Measurements from ENCODE around the gene CEMIP. TPM values are rescaled to one million over a fixed set of nuclear protein-coding genes. Genes with fewer than 3 reads are reported as not detected.

CEMIP gene
- total RNA-seq, 2 experiments from 2014 or later, result not detected

- Histone ChIP-seq H3K4me3 (ENCODE audit: low read depth, low read length, poor library complexity, severe bottlenecking) (no peak overlapping the region), H3K36me3 (ENCODE audit: insufficient read depth, low read length) (no peaks in the 10 kb centered on the region), H3K9me3 (ENCODE audit: low read length) (no peaks in the 10 kb centered on the region), H3K79me2 (ENCODE audit: insufficient read depth, low read depth, low read length) (no peaks in the 10 kb centered on the region), H3K27ac (ENCODE audit: low read depth, low read length, poor library complexity, severe bottlenecking) (no peak overlapping the region), H2AFZ (ENCODE audit: low read length) (no peak overlapping the region), H3K4me2 (ENCODE audit: low read length) (no peak overlapping the region), H4K20me1 (ENCODE audit: insufficient read depth, low read length) (no peaks in the 10 kb centered on the region), H3K9me2 (ENCODE audit: insufficient read depth, low read length) (no peaks in the 10 kb centered on the region), H3K4me1 (ENCODE audit: insufficient read depth, low read length, poor library complexity, severe bottlenecking) (no peaks in the 10 kb centered on the region)
- no TSS peak for BruUV-seq (replicated peaks)
- DNase-seq (ENCODE audit: low spot score), result no peak
- TF ChIP-seq, protein P1, sequence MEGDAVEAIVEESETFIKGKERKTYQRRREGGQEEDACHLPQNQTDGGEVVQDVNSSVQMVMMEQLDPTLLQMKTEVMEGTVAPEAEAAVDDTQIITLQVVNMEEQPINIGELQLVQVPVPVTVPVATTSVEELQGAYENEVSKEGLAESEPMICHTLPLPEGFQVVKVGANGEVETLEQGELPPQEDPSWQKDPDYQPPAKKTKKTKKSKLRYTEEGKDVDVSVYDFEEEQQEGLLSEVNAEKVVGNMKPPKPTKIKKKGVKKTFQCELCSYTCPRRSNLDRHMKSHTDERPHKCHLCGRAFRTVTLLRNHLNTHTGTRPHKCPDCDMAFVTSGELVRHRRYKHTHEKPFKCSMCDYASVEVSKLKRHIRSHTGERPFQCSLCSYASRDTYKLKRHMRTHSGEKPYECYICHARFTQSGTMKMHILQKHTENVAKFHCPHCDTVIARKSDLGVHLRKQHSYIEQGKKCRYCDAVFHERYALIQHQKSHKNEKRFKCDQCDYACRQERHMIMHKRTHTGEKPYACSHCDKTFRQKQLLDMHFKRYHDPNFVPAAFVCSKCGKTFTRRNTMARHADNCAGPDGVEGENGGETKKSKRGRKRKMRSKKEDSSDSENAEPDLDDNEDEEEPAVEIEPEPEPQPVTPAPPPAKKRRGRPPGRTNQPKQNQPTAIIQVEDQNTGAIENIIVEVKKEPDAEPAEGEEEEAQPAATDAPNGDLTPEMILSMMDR (conservative IDR thresholded peaks at IDR 0.05; ENCODE audit: low read length), result no peak
- TF ChIP-seq EZH2phosphoT487 (IDR thresholded peaks at IDR 0.05; ENCODE audit: borderline replicate concordance, low read depth, low read length), result no peak
- ChIA-PET CTCF (ENCODE audit: unreplicated experiment) (no interaction called here), POLR2A (no interaction called here)
- intact Hi-C loops (cut with micrococcal nuclease; ENCODE audit: unreplicated experiment), result no loop called here
Observed at GRCh38 chr15:80836223-80836622, 57.1 kb downstream of the CEMIP start.

DNA sequence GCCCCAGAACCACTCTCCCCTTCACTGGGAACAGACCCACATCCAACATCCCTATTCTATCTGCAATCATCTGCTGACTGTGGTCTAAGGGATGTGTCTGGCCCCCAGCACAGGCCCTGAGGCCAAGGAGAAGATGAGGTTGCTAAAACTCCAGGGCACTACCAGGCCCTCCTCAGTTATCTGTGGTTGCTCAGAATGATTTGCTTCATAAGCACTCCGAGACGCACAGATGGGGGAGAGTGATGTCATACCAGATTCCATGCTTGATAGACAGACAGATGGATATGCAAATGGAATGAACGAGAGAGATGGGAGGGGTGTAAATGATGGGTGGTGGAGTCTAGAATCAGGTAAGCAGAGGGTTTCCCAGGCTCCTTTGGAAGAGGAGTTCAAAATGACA lies 57.8 kb downstream of the CEMIP start:
- no peak for DNase-seq (ENCODE audit: low spot score)
- Histone ChIP-seq H3K36me3 (ENCODE audit: insufficient read depth, low read length) (no peaks in the 10 kb centered on the region), H4K20me1 (ENCODE audit: insufficient read depth, low read length) (no peaks in the 10 kb centered on the region), H3K9me3 (ENCODE audit: low read length) (no peaks in the 10 kb centered on the region), H3K9me2 (ENCODE audit: insufficient read depth, low read length) (no peaks in the 10 kb centered on the region), H2AFZ (ENCODE audit: low read length) (no peak overlapping the region), H3K4me2 (ENCODE audit: low read length) (no peak overlapping the region), H3K4me1 (ENCODE audit: insufficient read depth, low read length, poor library complexity, severe bottlenecking) (no peaks in the 10 kb centered on the region), H3K79me2 (ENCODE audit: insufficient read depth, low read depth, low read length) (no peaks in the 10 kb centered on the region), H3K4me3 (ENCODE audit: low read depth, low read length, poor library complexity, severe bottlenecking) (no peak overlapping the region), H3K27ac (ENCODE audit: low read depth, low read length, poor library complexity, severe bottlenecking) (no peak overlapping the region)
- CTCF ChIA-PET (ENCODE audit: unreplicated experiment), result no interaction called here
- TF ChIP-seq EZH2phosphoT487 (IDR thresholded peaks at IDR 0.05; ENCODE audit: borderline replicate concordance, low read depth, low read length), result no peak
- TF ChIP-seq, protein P1 (conservative IDR thresholded peaks at IDR 0.05; ENCODE audit: low read length), result no peak
- intact Hi-C loops (cut with micrococcal nuclease; ENCODE audit: unreplicated experiment), result no loop called here
- no TSS peak for BruUV-seq (replicated peaks)
- POLR2A ChIA-PET, result no interaction called here

DNA sequence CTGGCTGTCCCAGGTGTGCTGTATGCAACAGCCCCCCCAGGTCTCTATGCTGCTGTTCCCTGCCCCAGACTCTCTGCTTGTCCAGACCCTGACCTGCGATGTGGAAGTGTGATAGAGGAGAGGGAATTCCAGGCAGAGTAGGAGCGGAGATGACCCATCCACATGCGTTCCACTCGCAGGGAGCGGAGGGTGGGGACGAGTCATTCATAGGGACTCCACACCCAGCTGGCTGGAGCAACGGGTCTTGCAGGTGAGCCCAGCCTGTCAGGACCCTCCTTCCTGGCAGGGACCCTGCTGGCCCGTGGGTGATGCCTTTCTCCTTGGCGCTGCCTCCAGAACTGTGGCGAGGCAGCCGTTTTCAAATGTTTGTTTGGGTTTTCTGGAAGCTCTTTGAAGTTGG lies 58.8 kb downstream of the CEMIP start:
- BruUV-seq (replicated peaks), result no TSS peak
- no peaks in the 10 kb centered on the region for H3K4me1 ChIP-seq (ENCODE audit: insufficient read depth, low read length, poor library complexity, severe bottlenecking)
- no peak overlapping the region for H3K27ac ChIP-seq (ENCODE audit: low read depth, low read length, poor library complexity, severe bottlenecking)
- H2AFZ ChIP-seq (ENCODE audit: low read length), result no peak overlapping the region
- intact Hi-C loops (cut with micrococcal nuclease; ENCODE audit: unreplicated experiment), result no loop called here
- no peaks in the 10 kb centered on the region for H3K9me3 ChIP-seq (ENCODE audit: low read length)
- POLR2A ChIA-PET, result no interaction called here
- no peaks in the 10 kb centered on the region for H3K36me3 ChIP-seq (ENCODE audit: insufficient read depth, low read length)
- CTCF ChIA-PET (ENCODE audit: unreplicated experiment), result no interaction called here
- TF ChIP-seq, protein P1 (conservative IDR thresholded peaks at IDR 0.05; ENCODE audit: low read length), result no peak
- no peak for TF ChIP-seq EZH2phosphoT487 (IDR thresholded peaks at IDR 0.05; ENCODE audit: borderline replicate concordance, low read depth, low read length)
- no peaks in the 10 kb centered on the region for H3K9me2 ChIP-seq (ENCODE audit: insufficient read depth, low read length)
- no peak for DNase-seq (ENCODE audit: low spot score)
- H3K79me2 ChIP-seq (ENCODE audit: insufficient read depth, low read depth, low read length), result no peaks in the 10 kb centered on the region
- no peaks in the 10 kb centered on the region for H4K20me1 ChIP-seq (ENCODE audit: insufficient read depth, low read length)
- H3K4me3 ChIP-seq (ENCODE audit: low read depth, low read length, poor library complexity, severe bottlenecking), result no peak overlapping the region
- no peak overlapping the region for H3K4me2 ChIP-seq (ENCODE audit: low read length)

All from OCI-LY7 (cell line).